ENCODE measurements around the gene FXYD5.
A peak's percentile ranks its signal among the peaks of the same experiment; 100 is the strongest.

The FXYD5 gene

GRCh38 chr19:35155981-35156672 lies 1.6 kb downstream of the FXYD5 start:
- no peak for DNase-seq (ENCODE audit: low read depth, low spot score)

- DNase-seq (ENCODE audit: low read depth, low spot score): no peak
Measured at GRCh38 chr19:35156673-35157014, 2.1 kb downstream of the FXYD5 start.

DNA sequence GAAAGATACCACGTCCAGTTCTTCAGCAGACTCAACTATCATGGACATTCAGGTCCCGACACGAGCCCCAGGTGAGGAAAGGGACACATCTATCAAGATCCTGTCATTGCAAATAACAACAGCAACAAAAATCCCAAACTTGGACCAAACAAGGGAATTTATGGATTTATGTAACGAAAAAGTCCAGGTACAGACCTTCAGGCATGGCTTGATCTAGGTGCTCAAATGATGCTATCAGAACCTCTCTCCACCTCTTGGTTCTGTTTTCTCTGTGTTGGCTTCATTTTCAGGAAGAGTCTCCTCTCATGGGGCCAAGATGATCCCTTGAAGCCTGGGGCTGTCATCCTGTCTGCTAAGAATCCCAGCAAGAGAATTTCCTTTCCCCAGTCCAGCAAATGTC lies 2.9 kb downstream of the FXYD5 start:
- no peak for DNase-seq (ENCODE audit: low read depth, low spot score)

DNA sequence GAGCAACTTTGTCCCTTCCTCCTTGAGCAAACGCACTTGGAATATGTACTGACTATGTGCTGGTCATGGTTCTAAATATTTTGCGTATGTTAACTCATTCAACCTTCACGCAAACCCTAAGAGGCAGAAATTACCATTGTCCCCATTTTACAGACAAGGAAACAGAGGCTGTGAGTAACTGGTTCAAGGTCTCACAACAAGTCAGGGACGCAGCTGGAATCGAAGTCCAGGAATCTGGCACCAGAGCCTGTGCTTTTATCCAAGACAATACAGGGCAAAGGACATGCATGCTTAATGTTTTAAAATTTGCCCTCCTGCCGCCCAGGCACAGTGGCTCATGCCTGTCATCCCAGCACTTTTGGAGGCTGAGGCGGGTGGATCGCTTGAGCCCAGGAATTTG lies 5.1 kb downstream of the FXYD5 start:
- DNase-seq (ENCODE audit: low read depth, low spot score): no peak

GRCh38 chr19:35160629-35161433 lies 6.3 kb downstream of the FXYD5 start:
- no peak for DNase-seq (ENCODE audit: low read depth, low spot score)

DNA sequence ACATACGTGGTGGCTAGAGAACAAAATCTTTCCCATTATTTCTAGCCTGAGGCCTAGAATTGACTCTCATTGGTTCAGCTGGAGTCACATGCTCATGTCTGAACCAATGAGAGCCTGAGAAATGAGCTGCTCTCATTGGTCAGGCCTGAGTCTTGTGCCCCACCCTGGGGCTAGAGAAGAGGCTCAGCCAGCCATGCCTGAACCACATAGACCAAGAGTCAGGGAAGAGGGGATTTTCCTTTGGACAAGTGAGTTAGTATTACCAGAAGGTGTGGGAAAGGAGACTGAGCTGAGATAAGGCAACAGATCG lies 6.9 kb downstream of the FXYD5 start:
- DNase-seq (ENCODE audit: low read depth, low spot score): no peak

GRCh38 chr19:35162471-35163326 lies 8.2 kb downstream of the FXYD5 start:
- peak; percentile 83 for DNase-seq (ENCODE audit: low read depth, low spot score)

- no peak for DNase-seq (ENCODE audit: low read depth, low spot score)
Measured at GRCh38 chr19:35164418-35164817, 9.9 kb downstream of the FXYD5 start.

GRCh38 chr19:35165200-35166058 lies 10.9 kb downstream of the FXYD5 start:
- no peak for DNase-seq (ENCODE audit: low read depth, low spot score)

DNA sequence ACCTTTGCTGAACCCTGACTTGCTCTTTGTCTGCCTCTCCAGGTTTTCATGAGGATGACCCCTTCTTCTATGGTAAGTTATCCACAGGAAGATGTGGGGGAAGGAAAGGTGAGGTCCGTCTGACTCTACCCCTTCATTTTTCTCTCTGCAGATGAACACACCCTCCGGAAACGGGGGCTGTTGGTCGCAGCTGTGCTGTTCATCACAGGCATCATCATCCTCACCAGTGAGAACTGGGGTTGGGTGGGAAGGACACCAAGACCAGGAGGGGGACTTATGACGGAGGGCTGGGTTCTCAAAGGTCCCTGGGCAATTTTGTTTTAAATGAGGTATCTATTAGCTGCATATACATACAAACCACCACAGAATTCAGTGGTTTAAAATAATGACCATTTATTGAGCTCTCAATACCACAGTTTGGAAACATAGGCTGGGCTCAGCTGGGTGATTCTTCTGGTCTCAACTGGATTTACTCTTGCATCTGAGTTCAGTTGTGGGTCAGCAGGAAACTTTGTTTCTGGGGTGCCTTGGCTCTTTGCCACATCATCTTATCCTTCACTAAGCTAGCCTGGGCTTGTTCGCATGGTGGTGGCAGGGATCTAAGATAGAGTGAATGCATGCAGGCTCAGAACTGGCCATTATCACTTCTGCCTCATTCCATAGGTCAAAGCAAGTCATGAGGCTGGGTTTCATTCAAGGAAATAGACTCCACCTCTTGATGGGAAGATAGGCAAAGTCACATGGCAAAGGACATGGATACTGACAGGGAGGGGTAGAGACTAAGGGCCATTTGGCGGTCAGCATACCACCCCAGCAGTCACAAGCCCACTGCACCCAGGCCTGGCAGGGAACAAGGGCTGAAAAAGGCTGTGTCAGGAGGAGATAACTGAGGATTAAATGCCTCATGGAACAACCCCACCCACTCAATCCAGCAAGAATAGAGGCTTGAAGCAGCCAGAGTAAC lies 11.8 kb downstream of the FXYD5 start:
- DNase-seq (ENCODE audit: low read depth, low spot score): no peak

DNA sequence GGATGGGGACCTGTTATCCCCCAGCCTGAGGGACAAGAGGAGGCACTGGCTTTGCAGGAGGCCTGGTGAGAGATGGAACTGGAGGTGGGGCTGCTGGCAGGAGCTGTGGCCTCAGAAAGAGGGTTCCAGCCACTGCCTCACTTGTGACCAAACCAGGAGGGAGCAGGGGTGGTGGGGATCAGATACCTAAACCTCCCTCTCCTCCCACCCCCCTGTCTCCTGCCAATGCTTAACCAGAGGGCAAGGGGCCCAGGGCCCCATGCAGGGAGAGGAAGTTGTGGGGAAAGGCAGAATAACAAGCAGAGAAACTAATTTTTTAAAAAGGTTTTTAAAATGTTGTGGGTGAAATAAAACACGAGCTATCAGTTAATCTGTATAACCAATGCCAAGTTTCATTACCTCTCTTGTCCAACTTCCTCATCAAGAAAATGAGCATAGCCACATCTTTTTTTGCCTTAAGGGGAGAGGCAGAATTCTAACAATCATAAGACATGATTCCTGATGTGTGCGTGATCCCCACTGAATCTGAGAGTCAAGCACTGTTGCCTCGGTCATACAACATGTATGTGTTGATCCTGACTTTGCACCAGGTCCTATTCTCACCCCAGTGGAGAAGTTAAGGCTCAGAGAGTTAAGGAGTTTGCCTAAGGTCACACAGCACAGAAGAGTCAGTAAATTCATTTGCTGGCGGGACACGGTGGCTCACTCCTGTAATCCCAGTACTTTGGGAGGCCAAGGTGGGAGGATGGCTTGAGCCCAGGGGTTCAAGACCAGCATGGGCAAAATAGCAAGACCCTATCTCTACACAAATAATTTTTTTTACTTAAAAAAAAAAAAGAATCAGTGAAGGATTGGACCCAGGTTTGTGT lies 12.9 kb downstream of the FXYD5 start:
- no peak for DNase-seq (ENCODE audit: low read depth, low spot score)

- DNase-seq (ENCODE audit: low read depth, low spot score): no peak
Measured at GRCh38 chr19:35168196-35168595, 13.7 kb downstream of the FXYD5 start.

- no peak for DNase-seq (ENCODE audit: low read depth, low spot score)
Measured at GRCh38 chr19:35169221-35169995, 14.9 kb downstream of the FXYD5 start.

DNA sequence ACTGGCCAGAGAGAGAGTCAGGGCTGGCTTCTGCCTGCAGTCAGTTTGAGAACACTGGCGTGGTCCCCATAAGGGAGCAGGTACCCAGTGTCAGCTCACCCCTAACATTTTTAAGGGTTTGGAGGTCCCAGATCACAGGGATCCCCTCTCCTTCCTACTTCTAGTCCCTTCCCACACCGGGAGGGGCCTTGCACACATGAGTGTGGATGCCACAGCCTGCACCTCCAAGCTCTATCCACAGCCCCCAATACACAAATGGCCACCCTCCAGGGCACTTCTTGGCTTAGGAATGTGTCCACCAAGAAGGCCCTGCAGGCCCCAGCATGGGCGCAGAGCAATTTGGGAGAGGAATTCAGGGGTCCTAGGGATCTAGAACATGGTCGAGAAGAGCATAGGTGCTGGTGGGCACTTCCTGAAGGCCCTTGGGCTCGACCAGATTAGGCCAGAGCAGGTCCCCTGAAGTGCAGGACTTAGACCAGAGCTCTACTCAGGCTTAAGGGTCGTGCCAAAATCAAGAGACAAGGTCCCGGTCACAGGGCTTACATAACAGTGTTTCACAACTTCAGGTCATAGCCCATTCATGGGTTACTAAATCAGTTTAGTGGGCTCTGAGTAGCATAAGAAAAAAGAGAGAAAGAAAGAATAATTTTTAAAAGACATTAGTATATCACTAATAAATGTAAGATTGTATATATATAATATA lies 16.0 kb downstream of the FXYD5 start:
- no peak for DNase-seq (ENCODE audit: low read depth, low spot score)

DNA sequence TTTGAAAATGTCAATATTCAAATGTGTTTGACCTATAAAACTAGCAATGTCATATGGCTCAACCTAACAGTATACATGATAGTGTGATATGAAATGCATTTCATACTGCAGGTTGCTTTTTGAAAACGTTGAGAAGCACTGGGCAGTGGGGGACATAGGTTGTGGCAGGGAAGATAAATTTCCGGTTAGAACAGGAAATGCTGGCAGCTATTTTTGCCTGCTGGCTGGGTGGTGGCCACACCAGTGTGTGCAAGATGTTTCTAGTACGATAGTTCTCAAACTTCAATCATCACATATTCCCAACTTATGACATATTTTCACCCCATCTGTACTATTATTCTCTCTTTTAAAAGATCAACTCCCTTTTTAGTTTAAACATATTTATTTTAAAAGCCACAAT lies 17.2 kb downstream of the FXYD5 start:
- no peak for DNase-seq (ENCODE audit: low read depth, low spot score)

DNA sequence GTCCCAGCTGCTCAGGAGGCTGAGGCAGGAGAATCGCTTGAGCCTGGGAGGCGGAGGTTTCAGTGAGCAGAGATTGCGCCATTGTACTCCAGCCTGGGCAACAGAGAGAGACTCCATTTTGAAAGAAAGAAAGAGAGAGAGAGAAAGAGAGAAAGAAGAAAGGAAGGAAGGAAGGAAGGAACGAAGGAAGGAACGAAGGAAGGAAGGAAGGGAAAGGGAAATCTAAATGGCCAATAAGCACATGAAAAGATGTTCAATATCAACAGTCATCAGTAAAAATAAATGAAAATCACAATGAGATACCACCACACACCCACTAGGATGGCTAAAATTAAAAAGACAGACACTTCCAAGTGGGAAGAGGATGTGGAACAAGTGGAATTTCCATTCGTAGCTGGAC lies 19.7 kb downstream of the FXYD5 start:
- DNase-seq (ENCODE audit: low read depth, low spot score): no peak

DNA sequence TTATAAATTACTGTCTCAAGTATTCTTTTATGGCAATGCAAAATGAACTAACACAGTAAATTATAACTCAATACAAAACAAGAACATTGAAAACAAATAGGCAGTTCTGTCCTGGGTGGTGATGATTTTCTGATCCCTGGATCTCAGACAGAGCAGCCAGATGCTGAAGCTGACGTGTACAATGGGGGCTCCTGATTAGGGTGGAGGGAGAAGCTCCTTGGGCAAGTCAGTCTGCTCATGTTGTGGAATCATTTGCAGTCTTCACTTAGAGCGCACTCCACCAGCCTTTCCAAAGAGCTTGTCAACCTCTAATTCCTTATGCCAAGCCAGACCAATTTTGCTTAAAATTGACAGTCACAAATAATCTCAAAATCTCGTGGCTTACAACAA lies 21.6 kb downstream of the FXYD5 start:
- DNase-seq (ENCODE audit: low read depth, low spot score): no peak

Data from ELF-1 (cell line).